Endothelial cell of umbilical vein (primary cell): ENCODE measurements around the gene YBX3. TPM values are rescaled to one million over a fixed set of nuclear protein-coding genes. Genes with fewer than 3 reads are reported as not detected.

ENCODE experiments used
- BruUV-seq: library from RNA; stranded (reverse); fragments of 400-500 nt; replicated peaks from 2 replicates; lab custom pipeline; 2021; lab: Mats Ljungman, UMichigan
- CTCF ChIA-PET: fragments of 300-600, 350-600 bp; sonication (Branson Sonifier 250); formaldehyde crosslinking; loops from one replicate; lab custom pipeline; 2021; ENCODE audit warnings: antibody characterized with exemption, inconsistent platforms; lab: Charles Lee
- POLR2A ChIA-PET: fragments of 300-600, 350-600 bp; sonication (Branson Sonifier 250); formaldehyde crosslinking; loops from one replicate; lab custom pipeline; 2021; ENCODE audit warnings: antibody characterized with exemption, inconsistent platforms; lab: Charles Lee
- DNase-seq: peaks from one replicate; pipeline ENCODE4 v3.0.0-alpha.2; 2011; ENCODE audit warnings: low read depth, low spot score
- FAIRE-seq: peaks from 2 replicates; lab custom pipeline; 2011; peaks lifted over from hg19 to GRCh38; lab: Jason Lieb, UNC
- H2AFZ ChIP-seq: 2 replicates; pipeline ENCODE4 v1.6.0; 2012; ENCODE audit warnings: low read depth, low read length, control low read depth, inconsistent platforms
- H3K27ac ChIP-seq: 2 replicates; pipeline ENCODE4 v1.5.1; 2011; ENCODE audit warnings: low read depth, mild to moderate bottlenecking, control low read depth, low read length, moderate library complexity; ENCODE audit not compliant: insufficient read depth
- H3K27me3 ChIP-seq, 2 experiments: 2 replicates each; pipeline versions ENCODE4 v1.6.0 to v1.6.1; 2011; ENCODE audit warnings: low read length in 2 of 2, mixed read lengths in 1 of 2; ENCODE audit not compliant: control insufficient read depth in 2 of 2, insufficient read depth in 2 of 2
- H3K36me3 ChIP-seq, 2 experiments: 2 replicates in 1 of 2; 3 replicates in 1 of 2; pipeline ENCODE4 v1.5.1; 2011; ENCODE audit warnings: low read length in 2 of 2, mild to moderate bottlenecking in 1 of 2, moderate library complexity in 1 of 2; ENCODE audit not compliant: control insufficient read depth in 2 of 2, insufficient read depth in 2 of 2; ENCODE audit errors: extremely low read depth in 1 of 2
- H3K4me1 ChIP-seq: 3 replicates; pipeline ENCODE4 v1.5.1; 2011; ENCODE audit warnings: mild to moderate bottlenecking, low read length; ENCODE audit not compliant: control insufficient read depth, insufficient read depth; ENCODE audit errors: extremely low read depth
- H3K4me2 ChIP-seq: 2 replicates; pipeline ENCODE4 v1.6.1; 2011; ENCODE audit warnings: low read length, control low read depth, mixed read lengths; ENCODE audit not compliant: insufficient read depth
- H3K4me3 ChIP-seq, 3 experiments: fragments of 200-600 bp in 1 of 3; sonication (generic), shearing (Covaris generic) in 1 of 3; replicated peaks in 1 of 3; 2 replicates each; pipeline ENCODE4 v1.5.1; 2011 to 2016; ENCODE audit warnings: control low read depth in 3 of 3, low read length in 3 of 3, mild to moderate bottlenecking in 2 of 3, inconsistent platforms in 1 of 3, low read depth in 1 of 3, moderate library complexity in 1 of 3; ENCODE audit not compliant: insufficient read depth in 1 of 3
- H3K79me2 ChIP-seq: 2 replicates; pipeline ENCODE4 v1.6.0; 2012; ENCODE audit warnings: low read length, inconsistent platforms; ENCODE audit not compliant: control insufficient read depth, insufficient read depth
- H3K9ac ChIP-seq: replicated peaks from 2 replicates; pipeline ENCODE3; 2011; ENCODE audit warnings: low read length, control low read depth; ENCODE audit not compliant: insufficient read depth; ENCODE audit errors: extremely low read depth
- H3K9me1 ChIP-seq: replicated peaks from 3 replicates; pipeline ENCODE4 v1.6.0; 2011; ENCODE audit warnings: mild to moderate bottlenecking, low read length; ENCODE audit not compliant: control insufficient read depth, insufficient read depth; ENCODE audit errors: extremely low read depth
- H3K9me3 ChIP-seq: replicated peaks from 2 replicates; pipeline ENCODE4 v1.5.1; 2012; ENCODE audit warnings: low read length, inconsistent platforms; ENCODE audit not compliant: control insufficient read depth, insufficient read depth
- H4K20me1 ChIP-seq: replicated peaks from 2 replicates; pipeline ENCODE3; 2011; ENCODE audit warnings: mild to moderate bottlenecking, low read length; ENCODE audit not compliant: control insufficient read depth, insufficient read depth; ENCODE audit errors: extremely low read depth
- FOS ChIP-seq: IDR thresholded peaks from 2 replicates; pipeline ENCODE4 v1.6.1; 2011; ENCODE audit warnings: mild to moderate bottlenecking, low read length, moderate library complexity, borderline replicate concordance; ENCODE audit not compliant: insufficient read depth
- GATA2 ChIP-seq: IDR thresholded peaks from 2 replicates; pipeline ENCODE4 v1.7.0; 2011; ENCODE audit warnings: low read depth, mild to moderate bottlenecking, moderate library complexity, mixed read lengths, low read length; ENCODE audit not compliant: insufficient read length, insufficient read depth
- JUN ChIP-seq: IDR thresholded peaks from 2 replicates; pipeline ENCODE4 v1.6.1; 2011; ENCODE audit warnings: borderline replicate concordance, low read depth; ENCODE audit not compliant: insufficient read length, insufficient read depth
- POLR2A ChIP-seq: IDR thresholded peaks from 2 replicates; pipeline ENCODE4 v1.6.1; 2012; ENCODE audit warnings: low read depth, mild to moderate bottlenecking, control low read depth, low read length
- POLR2AphosphoS5 ChIP-seq: IDR thresholded peaks from 2 replicates; pipeline ENCODE4 v1.6.1; 2012; ENCODE audit warnings: low read depth, mild to moderate bottlenecking, control low read depth, low read length, moderate library complexity; ENCODE audit not compliant: insufficient read depth
- dilution Hi-C: fragments of 300-500 bp; cut with MboI; formaldehyde crosslinking; loops from one replicate; pipeline ENCODE4 v1.15.0; 2019; ENCODE audit warnings: low sequenced_read_pairs; ENCODE audit not compliant: extremely low pct_ligation_motif_present
- intact Hi-C: fragments of 100-400 bp; cut with micrococcal nuclease; formaldehyde crosslinking; loops from one replicate; pipeline ENCODE4 v1.10.0; 2022
- polyA plus RNA-seq, 4 experiments: library from polyadenylated mRNA; depleted of rRNA in 3 of 4; stranded (reverse) in 3 of 4; unstranded in 1 of 4; fragments of >200 nt; gene quantifications; 2 replicates each; pipeline versions ENCODE4 v1.2.1 to v1.2.3, GENCODE V29; 2011 to 2012; ENCODE audit warnings: missing spikeins in 1 of 4
- total RNA-seq: library from RNA; stranded (reverse); gene quantifications from 2 replicates; pipeline ENCODE4 v1.2.3, GENCODE V29; 2021
- TF ChIP-seq, protein P1 (sequence below), 2 donors: IDR thresholded peaks; 1 replicate in 1 of 2; 2 replicates in 1 of 2; pipeline ENCODE4 v1.5.1; 2011; ENCODE audit warnings: low read length in 2 of 2, mild to moderate bottlenecking in 2 of 2, moderate library complexity in 2 of 2, control low read depth in 1 of 2, inconsistent platforms in 1 of 2, low read depth in 1 of 2; ENCODE audit not compliant: insufficient read depth in 1 of 2; ENCODE audit errors: extremely low read depth in 1 of 2
- TF ChIP-seq, protein P2 (sequence below): IDR thresholded peaks from 2 replicates; pipeline ENCODE4 v1.6.1; 2011; ENCODE audit not compliant: insufficient read depth, insufficient read length

YBX3 gene
- total and polyA plus RNA-seq, 2 donors (not counting 3 experiments of a cell fraction or from before 2014, with no cell fraction given): 137 to 441 TPM

DNA sequence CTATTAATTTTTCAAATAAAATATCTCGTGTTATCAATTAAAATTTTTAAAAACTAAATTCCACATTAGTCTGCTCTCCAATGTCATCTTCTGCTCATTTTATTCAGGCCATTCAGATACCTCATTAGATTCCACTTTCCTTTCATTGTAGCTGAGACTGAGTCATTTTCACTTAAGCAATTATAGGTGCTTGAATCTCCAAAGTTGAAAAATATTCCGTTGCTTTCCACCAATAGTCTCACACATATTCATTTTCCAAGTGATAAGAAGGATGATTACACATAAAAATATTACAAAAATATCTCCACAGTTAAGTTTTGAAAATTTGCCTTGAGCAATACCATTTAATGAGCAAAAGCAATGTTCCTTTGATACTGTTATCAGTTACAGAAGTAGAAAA lies 36.5 kb upstream of the YBX3 start:
- ChIA-PET POLR2A (no interaction called here), CTCF (interaction anchor here (1.1 to 2.7 kb wide), 3 partner anchors 10 to 440 kb away, joined by 5 to 10 read pairs (median 10); no protein-coding TSS in a partner anchor)
- intact Hi-C loops: no loop called here
- Histone ChIP-seq H3K9me1 (no peaks in the 10 kb centered on the region), H3K4me1 (no peaks in the 10 kb centered on the region), H3K9ac (no peak overlapping the region), H3K4me3 (no peak overlapping the region), H2AFZ (no peak overlapping the region), H3K27me3 (peaks cover 7 to 48% of the 10 kb centered on the region in 2 experiments), H3K4me2 (no peak overlapping the region), H3K79me2 (no peaks in the 10 kb centered on the region), H3K36me3 (no peaks in the 10 kb centered on the region), H3K9me3 (no peaks in the 10 kb centered on the region), H3K27ac (no peak overlapping the region), H4K20me1 (no peaks in the 10 kb centered on the region)
- dilution Hi-C loops: no loop called here
- FAIRE-seq (no peak), DNase-seq (no peak)
- TF ChIP-seq FOS (no peak), POLR2A (no peak), JUN (no peak), GATA2 (no peak), POLR2AphosphoS5 (no peak)
- TF ChIP-seq, protein P1, sequence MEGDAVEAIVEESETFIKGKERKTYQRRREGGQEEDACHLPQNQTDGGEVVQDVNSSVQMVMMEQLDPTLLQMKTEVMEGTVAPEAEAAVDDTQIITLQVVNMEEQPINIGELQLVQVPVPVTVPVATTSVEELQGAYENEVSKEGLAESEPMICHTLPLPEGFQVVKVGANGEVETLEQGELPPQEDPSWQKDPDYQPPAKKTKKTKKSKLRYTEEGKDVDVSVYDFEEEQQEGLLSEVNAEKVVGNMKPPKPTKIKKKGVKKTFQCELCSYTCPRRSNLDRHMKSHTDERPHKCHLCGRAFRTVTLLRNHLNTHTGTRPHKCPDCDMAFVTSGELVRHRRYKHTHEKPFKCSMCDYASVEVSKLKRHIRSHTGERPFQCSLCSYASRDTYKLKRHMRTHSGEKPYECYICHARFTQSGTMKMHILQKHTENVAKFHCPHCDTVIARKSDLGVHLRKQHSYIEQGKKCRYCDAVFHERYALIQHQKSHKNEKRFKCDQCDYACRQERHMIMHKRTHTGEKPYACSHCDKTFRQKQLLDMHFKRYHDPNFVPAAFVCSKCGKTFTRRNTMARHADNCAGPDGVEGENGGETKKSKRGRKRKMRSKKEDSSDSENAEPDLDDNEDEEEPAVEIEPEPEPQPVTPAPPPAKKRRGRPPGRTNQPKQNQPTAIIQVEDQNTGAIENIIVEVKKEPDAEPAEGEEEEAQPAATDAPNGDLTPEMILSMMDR (IDR thresholded peaks at IDR 0.05; ENCODE audit: extremely low read depth in 1 of 2, insufficient read depth in 1 of 2, low read depth in 1 of 2, low read length in 2 of 2): no peak
- TF ChIP-seq, protein P2, sequence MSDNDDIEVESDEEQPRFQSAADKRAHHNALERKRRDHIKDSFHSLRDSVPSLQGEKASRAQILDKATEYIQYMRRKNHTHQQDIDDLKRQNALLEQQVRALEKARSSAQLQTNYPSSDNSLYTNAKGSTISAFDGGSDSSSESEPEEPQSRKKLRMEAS: no peak
- no TSS peak for BruUV-seq
